Activated CD8-positive, alpha-beta T cell treated with anti-CD3 and anti-CD28 coated beads, Interleukin-2, amount 10 ng/mL, durations not matched to agents 7 days and 5 days (primary cell): Measurements from ENCODE around the gene ZFR. TPM values are rescaled to one million over a fixed set of nuclear protein-coding genes. Genes with fewer than 3 reads are reported as not detected.
"Not testable (repeated sequence)": the region's sequence is repeated elsewhere in the genome, so short reads cannot be mapped to it uniquely, and the experiment has no call there.

ENCODE experiments used
- ATAC-seq: fragments of 150-1000 bp; cut with Tn5 transposase; one replicate; pipeline ENCODE4 v1.10.0; 2021; ENCODE audit warnings: moderate library complexity
- CTCF ChIA-PET: fragments of 350-600 bp; sonication (Branson Sonifier 250); formaldehyde crosslinking; loops from one replicate; lab custom pipeline; 2021; ENCODE audit warnings: antibody characterized with exemption; lab: Charles Lee
- POLR2A ChIA-PET: fragments of 350-600 bp; sonication (Branson Sonifier 250); formaldehyde crosslinking; loops from one replicate; lab custom pipeline; 2021; ENCODE audit warnings: antibody characterized with exemption; lab: Charles Lee
- DNase-seq: peaks from one replicate; pipeline ENCODE4 v3.0.0-alpha.2; 2020
- H3K27ac Mint-ChIP-seq: one replicate; pipeline ENCODE4 v1.8.0; 2021; ENCODE audit warnings: mild to moderate bottlenecking, mixed read lengths
- H3K27me3 Mint-ChIP-seq: one replicate; pipeline ENCODE4 v1.8.0; 2021; ENCODE audit warnings: low read depth, mixed read lengths
- H3K36me3 Mint-ChIP-seq: one replicate; pipeline ENCODE4 v1.8.0; 2021; ENCODE audit warnings: low read depth, mixed read lengths
- H3K4me1 Mint-ChIP-seq: one replicate; pipeline ENCODE4 v1.8.0; 2021; ENCODE audit warnings: low read depth, mixed read lengths
- H3K4me3 Mint-ChIP-seq: one replicate; pipeline ENCODE4 v1.8.0; 2021; ENCODE audit warnings: mild to moderate bottlenecking, mixed read lengths
- H3K9me3 Mint-ChIP-seq: one replicate; pipeline ENCODE4 v1.8.0; 2022; ENCODE audit warnings: mixed read lengths; ENCODE audit not compliant: insufficient read depth
- total RNA-seq, 2 experiments: library from RNA; stranded (reverse); gene quantifications; one replicate each; pipeline ENCODE4 v1.2.3, GENCODE V29; 2021

Gene ZFR
- total RNA-seq, 2 experiments from 2014 or later = 46.3 to 48.7 TPM

GRCh38 chr5:32405507-32405906 is 39.0 kb downstream of the ZFR start:
- ChIA-PET POLR2A (interaction anchor here (1.1 kb wide), 1 partner anchor 10 kb away, joined by 3 read pairs; no protein-coding TSS in a partner anchor), CTCF (interaction anchor here (1.8 to 3.2 kb wide), 2 partner anchors 173 to 184 kb away, joined by 6 to 10 read pairs; no protein-coding TSS in a partner anchor)
- Mint-ChIP-seq H3K4me1 (no peaks in the 10 kb centered on the region), H3K9me3 (no peaks in the 10 kb centered on the region), H3K27ac (no peak overlapping the region), H3K4me3 (no peak overlapping the region), H3K36me3 (peaks cover 45% of the 10 kb centered on the region), H3K27me3 (no peaks in the 10 kb centered on the region)
- no peak for ATAC-seq
- no peak for DNase-seq

- Mint-ChIP-seq H3K4me1 (no peaks in the 10 kb centered on the region), H3K4me3 (no peak overlapping the region), H3K27me3 (no peaks in the 10 kb centered on the region), H3K27ac (no peak overlapping the region), H3K9me3 (no peaks in the 10 kb centered on the region), H3K36me3 (peaks cover 50% of the 10 kb centered on the region)
- ChIA-PET POLR2A (no interaction called here), CTCF (interaction anchor here (1.8 to 3.2 kb wide), 2 partner anchors 171 to 186 kb away, joined by 6 to 10 read pairs; no protein-coding TSS in a partner anchor)
- ATAC-seq (no peak), DNase-seq (no peak)
Observed at GRCh38 chr5:32403760-32404159, 40.8 kb downstream of the ZFR start.

- H3K27ac Mint-ChIP-seq = peak overlapping the region; percentile 54
Observed at GRCh38 chr5:32400401-32400800, 44.1 kb downstream of the ZFR start.

GRCh38 chr5:32398754-32399153 is 45.8 kb downstream of the ZFR start:
- H3K4me1 Mint-ChIP-seq, H3K9me3 Mint-ChIP-seq, H3K4me3 Mint-ChIP-seq, ATAC-seq, H3K27me3 Mint-ChIP-seq, POLR2A ChIA-PET, H3K27ac Mint-ChIP-seq, DNase-seq: not testable (repeated sequence)
- CTCF ChIA-PET = interaction anchor here (0.8 to 1.3 kb wide), 4 partner anchors 8 to 39 kb away, joined by 3 to 4 read pairs (median 3); no protein-coding TSS in a partner anchor
- H3K36me3 Mint-ChIP-seq = peaks cover 61% of the 10 kb centered on the region

More at GRCh38 chr5:32400401-32400800, 44.1 kb downstream of the ZFR start:
- ATAC-seq = no peak
- H3K4me1 Mint-ChIP-seq = no peaks in the 10 kb centered on the region
- CTCF ChIA-PET = interaction anchor here (1.7 kb wide), 1 partner anchor 89 kb away, joined by 4 read pairs; no protein-coding TSS in a partner anchor
- H3K4me3 Mint-ChIP-seq = no peak overlapping the region
- POLR2A ChIA-PET = no interaction called here
- H3K9me3 Mint-ChIP-seq = no peaks in the 10 kb centered on the region
- no peaks in the 10 kb centered on the region for H3K27me3 Mint-ChIP-seq
- no peak for DNase-seq
- peaks cover 55% of the 10 kb centered on the region for H3K36me3 Mint-ChIP-seq

GRCh38 chr5:32394981-32395380 is 49.6 kb downstream of the ZFR start:
- H3K27ac Mint-ChIP-seq = no peak overlapping the region
- peaks cover 53% of the 10 kb centered on the region for H3K36me3 Mint-ChIP-seq
- no peaks in the 10 kb centered on the region for H3K27me3 Mint-ChIP-seq
- CTCF ChIA-PET = no interaction called here
- DNase-seq (no peak), ATAC-seq (no peak)
- POLR2A ChIA-PET = no interaction called here
- no peak overlapping the region for H3K4me3 Mint-ChIP-seq
- no peaks in the 10 kb centered on the region for H3K4me1 Mint-ChIP-seq
- H3K9me3 Mint-ChIP-seq = no peaks in the 10 kb centered on the region

GRCh38 chr5:32392039-32392438 is 52.5 kb downstream of the ZFR start:
- Mint-ChIP-seq H3K27ac (no peak overlapping the region), H3K9me3 (no peaks in the 10 kb centered on the region), H3K4me3 (no peak overlapping the region), H3K27me3 (no peaks in the 10 kb centered on the region), H3K4me1 (no peaks in the 10 kb centered on the region), H3K36me3 (peaks cover 48% of the 10 kb centered on the region)
- ChIA-PET CTCF (no interaction called here), POLR2A (no interaction called here)
- no peak for ATAC-seq
- no peak for DNase-seq

GRCh38 chr5:32390819-32391591 is 53.5 kb downstream of the ZFR start:
- no peak overlapping the region for H3K4me3 Mint-ChIP-seq
- H3K36me3 Mint-ChIP-seq = peaks cover 48% of the 10 kb centered on the region
- CTCF ChIA-PET = no interaction called here
- no peaks in the 10 kb centered on the region for H3K4me1 Mint-ChIP-seq
- no peaks in the 10 kb centered on the region for H3K27me3 Mint-ChIP-seq
- ATAC-seq (no peak), DNase-seq (no peak)
- POLR2A ChIA-PET = no interaction called here
- H3K9me3 Mint-ChIP-seq = no peaks in the 10 kb centered on the region
- H3K27ac Mint-ChIP-seq = no peak overlapping the region

- H3K36me3 Mint-ChIP-seq = peaks cover 47% of the 10 kb centered on the region
- ATAC-seq = no peak
- POLR2A ChIA-PET = interaction anchor here (0.6 kb wide), 1 partner anchor 1059 kb away, joined by 3 read pairs; no protein-coding TSS in a partner anchor
Observed at GRCh38 chr5:32388432-32389129, 56.0 kb downstream of the ZFR start.

GRCh38 chr5:32387841-32388240 is 56.7 kb downstream of the ZFR start:
- H3K36me3 Mint-ChIP-seq = peaks cover 50% of the 10 kb centered on the region
- ATAC-seq = no peak
- no peaks in the 10 kb centered on the region for H3K9me3 Mint-ChIP-seq
- H3K4me3 Mint-ChIP-seq = no peak overlapping the region
- ChIA-PET POLR2A (interaction anchor here (0.6 kb wide), 1 partner anchor 139 kb away, joined by 3 read pairs; no protein-coding TSS in a partner anchor), CTCF (interaction anchor here (1.2 to 1.4 kb wide), 2 partner anchors 10 to 156 kb away, joined by 3 to 4 read pairs; no protein-coding TSS in a partner anchor)
- H3K4me1 Mint-ChIP-seq = no peaks in the 10 kb centered on the region
- no peaks in the 10 kb centered on the region for H3K27me3 Mint-ChIP-seq
- H3K27ac Mint-ChIP-seq = no peak overlapping the region
- DNase-seq = no peak

More at GRCh38 chr5:32388432-32389129, 56.0 kb downstream of the ZFR start:
- H3K27ac Mint-ChIP-seq = no peak overlapping the region
- H3K4me1 Mint-ChIP-seq = no peaks in the 10 kb centered on the region
- CTCF ChIA-PET = interaction anchor here (1.2 kb wide), 1 partner anchor 156 kb away, joined by 3 read pairs; no protein-coding TSS in a partner anchor
- no peak for DNase-seq
- H3K4me3 Mint-ChIP-seq = no peak overlapping the region
- no peaks in the 10 kb centered on the region for H3K27me3 Mint-ChIP-seq
- no peaks in the 10 kb centered on the region for H3K9me3 Mint-ChIP-seq

GRCh38 chr5:32387211-32387610 is 57.3 kb downstream of the ZFR start:
- no peaks in the 10 kb centered on the region for H3K9me3 Mint-ChIP-seq

GRCh38 chr5:32384621-32385020 is 59.9 kb downstream of the ZFR start:
- Mint-ChIP-seq H3K27ac (no peak overlapping the region), H3K9me3 (no peaks in the 10 kb centered on the region), H3K4me1 (no peaks in the 10 kb centered on the region), H3K4me3 (no peak overlapping the region), H3K27me3 (no peaks in the 10 kb centered on the region), H3K36me3 (peaks cover 46% of the 10 kb centered on the region)
- POLR2A ChIA-PET = interaction anchor here (0.8 kb wide), 1 partner anchor 211 kb away, joined by 3 read pairs; no protein-coding TSS in a partner anchor
- ATAC-seq (no peak), DNase-seq (no peak)
- CTCF ChIA-PET = interaction anchor here (0.9 kb wide), 1 partner anchor 153 kb away, joined by 3 read pairs; no protein-coding TSS in a partner anchor

More at GRCh38 chr5:32387211-32387610, 57.3 kb downstream of the ZFR start:
- no peak overlapping the region for H3K4me3 Mint-ChIP-seq
- no peak overlapping the region for H3K27ac Mint-ChIP-seq
- H3K27me3 Mint-ChIP-seq = no peaks in the 10 kb centered on the region
- H3K4me1 Mint-ChIP-seq = no peaks in the 10 kb centered on the region
- ChIA-PET CTCF (interaction anchor here (1.4 to 1.8 kb wide), 2 partner anchors 11 to 155 kb away, joined by 4 read pairs; no protein-coding TSS in a partner anchor), POLR2A (interaction anchor here (0.6 kb wide), 1 partner anchor 139 kb away, joined by 3 read pairs; no protein-coding TSS in a partner anchor)
- ATAC-seq (no peak), DNase-seq (no peak)
- peaks cover 49% of the 10 kb centered on the region for H3K36me3 Mint-ChIP-seq
